GM12891 (cell line): ENCODE measurements around the gene GPX4.

Source experiments
- POLR2A ChIP-seq: IDR thresholded peaks from 2 replicates; pipeline ENCODE4 v1.6.1; 2011; ENCODE audit warnings: low read depth, low read length, control low read depth
- POLR2AphosphoS5 ChIP-seq: IDR thresholded peaks from 2 replicates; pipeline ENCODE4 v1.6.1; 2011; ENCODE audit warnings: low read depth, low read length, control low read depth
- POU2F2 ChIP-seq: IDR thresholded peaks from 2 replicates; pipeline ENCODE4 v1.6.1; 2011; ENCODE audit warnings: low read depth, mild to moderate bottlenecking, control low read depth, low read length, moderate library complexity
- SPI1 ChIP-seq: IDR thresholded peaks from 2 replicates; pipeline ENCODE4 v1.6.1; 2011; ENCODE audit warnings: low read depth, low read length, control low read depth
- TAF1 ChIP-seq: IDR thresholded peaks from 2 replicates; pipeline ENCODE4 v1.6.1; 2011; ENCODE audit warnings: low read depth, low read length, control low read depth

DNA sequence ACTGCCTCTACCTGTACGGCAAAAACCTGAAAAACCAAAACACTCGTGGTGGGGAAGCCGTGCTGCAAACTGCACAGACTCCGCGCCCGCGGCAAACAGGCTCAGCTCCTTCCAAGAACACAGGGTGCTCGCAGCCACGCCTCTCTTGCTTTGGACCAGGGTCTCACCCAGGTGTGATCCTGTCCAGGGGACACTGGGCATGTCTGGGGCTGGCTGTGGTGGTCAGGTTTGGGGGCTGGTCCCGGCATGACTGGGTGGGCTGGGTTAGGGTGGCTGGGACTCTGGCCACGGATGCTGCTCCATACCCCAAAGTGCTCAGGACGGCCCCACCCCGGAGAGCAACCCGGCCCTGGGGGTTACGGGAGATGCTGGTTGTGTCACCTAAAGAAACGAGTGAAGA is 13.9 kb downstream of the GPX4 start:
- TF ChIP-seq SPI1 (no peak), POLR2A (no peak), POLR2AphosphoS5 (no peak), TAF1 (no peak), POU2F2 (no peak)
